ENCODE data around the gene TSPAN7.

The TSPAN7 gene

DNA sequence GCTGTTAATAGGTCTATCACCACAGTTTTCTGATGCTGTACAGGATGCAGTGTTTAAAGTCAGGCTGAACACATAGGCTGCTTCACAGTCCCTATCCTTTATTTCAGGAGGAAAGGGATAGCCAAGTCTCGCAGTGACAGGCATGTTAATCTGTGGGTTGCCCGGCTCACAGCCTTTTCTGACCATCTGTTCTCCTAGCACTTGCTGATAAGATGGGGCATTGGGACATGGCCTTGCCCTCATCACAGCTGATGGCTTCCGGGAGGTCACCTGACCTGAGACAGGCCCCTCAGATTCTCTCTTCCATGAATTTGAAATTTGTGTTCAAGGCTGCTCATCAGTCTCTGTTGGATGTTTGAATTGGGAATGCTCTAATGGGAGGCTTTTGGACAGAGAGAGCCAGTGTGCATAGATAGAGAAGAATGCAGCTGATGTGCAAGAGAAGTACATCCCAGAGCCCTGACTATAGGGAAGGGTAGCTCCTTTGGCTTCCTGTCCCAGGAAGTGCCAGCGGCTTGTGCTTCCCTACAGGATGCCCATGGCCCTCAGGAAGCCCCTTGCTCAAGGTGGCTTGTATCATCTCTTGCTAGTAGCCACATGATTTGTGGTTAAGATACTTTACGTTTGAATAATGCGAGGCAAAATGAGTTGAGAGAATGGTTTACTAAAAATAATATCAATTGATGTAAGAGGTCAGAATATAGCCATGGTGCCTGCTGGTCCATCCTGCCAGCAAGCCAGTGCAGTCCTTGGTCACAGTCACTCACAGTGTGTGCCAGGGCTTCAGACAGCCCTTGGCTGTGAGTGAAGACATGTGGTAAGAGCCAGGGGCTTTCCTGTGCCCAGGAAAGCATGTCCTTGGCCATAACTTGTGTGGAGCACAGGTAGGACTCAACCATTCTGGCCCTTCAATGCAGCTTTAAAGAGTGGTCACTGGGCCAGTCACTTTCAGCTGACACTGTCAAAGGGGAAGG lies 88.6 kb downstream of the TSPAN7 start:
- DNase-seq = no peak

DNA sequence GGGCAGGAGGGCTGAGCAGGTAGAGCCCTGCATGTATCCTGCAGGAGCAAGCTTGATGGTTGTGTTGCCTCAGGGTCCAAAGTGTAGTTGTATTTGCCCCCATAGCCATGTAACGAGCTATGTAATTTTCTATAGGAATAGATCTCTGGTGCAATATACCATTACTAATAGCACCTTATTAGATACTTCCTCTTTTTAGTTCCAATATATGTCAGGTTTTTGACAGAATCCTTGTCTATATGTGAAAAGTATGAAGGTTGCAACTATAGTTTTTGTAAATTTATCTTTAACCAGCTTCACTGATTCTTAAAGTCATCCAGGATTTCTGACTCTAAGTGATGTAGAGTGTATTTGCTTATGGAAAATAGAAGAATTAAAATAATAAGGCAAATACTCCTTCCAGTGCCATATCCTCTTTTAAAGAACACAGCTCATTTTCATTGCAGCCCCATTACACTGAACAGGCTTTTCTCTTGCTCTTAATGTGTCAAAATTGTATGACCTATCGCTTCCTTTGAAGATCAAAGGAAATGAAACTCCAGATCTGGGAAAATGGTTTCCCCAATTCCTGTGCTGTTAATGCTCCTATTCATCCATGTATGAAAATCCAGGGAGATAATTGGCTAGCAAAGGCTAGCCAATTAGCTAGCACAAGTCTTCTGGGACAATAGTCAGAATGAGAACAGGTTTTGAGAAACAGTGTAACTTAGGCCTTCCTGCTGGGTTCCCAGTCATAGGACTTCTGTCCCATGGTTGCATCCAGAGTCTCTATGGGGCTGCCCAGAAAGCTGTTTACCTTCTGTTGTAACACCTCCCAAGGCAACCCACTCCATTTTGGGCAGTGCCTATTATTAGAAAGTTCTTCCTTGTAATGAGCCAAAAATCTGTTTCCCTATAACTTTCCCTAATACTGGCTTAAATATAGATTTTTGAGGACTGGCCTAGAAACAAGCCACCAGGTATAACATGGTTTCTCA lies 90.6 kb downstream of the TSPAN7 start:
- no peak for DNase-seq

DNA sequence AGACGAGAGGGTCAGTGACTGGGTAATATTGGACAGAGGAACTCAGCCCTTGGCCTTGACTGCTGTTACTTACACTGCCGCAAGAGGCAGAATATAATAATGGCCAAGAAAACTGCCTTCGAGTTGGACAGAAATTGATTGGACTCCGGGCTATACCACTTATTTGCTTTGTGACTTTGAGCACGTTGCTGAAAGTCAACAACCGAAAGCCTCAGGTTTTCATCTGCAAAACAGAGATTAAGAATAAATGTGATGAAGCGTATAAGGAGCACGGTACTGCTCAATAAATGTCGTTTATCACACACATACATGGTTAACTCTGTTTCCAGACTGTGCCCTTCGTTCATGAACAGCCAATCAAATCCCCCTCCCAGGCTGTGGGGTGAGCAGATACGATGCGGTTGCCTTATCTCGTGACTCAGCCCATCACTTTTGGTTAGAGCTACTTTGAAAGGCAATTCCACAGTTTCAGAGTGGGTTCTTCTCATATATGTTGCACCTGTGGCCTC lies 91.6 kb downstream of the TSPAN7 start:
- no peak for DNase-seq

DNA sequence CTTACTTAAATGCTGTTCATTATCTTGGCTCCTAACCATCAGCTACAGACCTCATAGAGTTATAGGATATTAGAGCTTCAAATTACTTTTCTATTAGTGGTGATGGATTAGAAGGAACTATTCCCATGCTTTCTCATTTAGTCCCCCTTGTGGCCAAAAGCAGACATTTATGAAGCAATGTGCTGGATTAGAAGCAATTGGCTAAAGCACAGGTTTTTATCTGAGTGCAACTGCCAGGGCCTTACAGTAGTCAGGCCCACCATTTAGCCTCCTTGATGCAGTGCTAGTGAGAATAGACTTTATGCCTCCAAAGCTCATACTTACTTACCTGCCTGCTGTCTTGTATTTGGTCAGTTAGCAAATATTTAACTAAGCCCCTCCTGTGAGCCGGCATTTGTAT lies 93.0 kb downstream of the TSPAN7 start:
- DNase-seq = no peak

DNA sequence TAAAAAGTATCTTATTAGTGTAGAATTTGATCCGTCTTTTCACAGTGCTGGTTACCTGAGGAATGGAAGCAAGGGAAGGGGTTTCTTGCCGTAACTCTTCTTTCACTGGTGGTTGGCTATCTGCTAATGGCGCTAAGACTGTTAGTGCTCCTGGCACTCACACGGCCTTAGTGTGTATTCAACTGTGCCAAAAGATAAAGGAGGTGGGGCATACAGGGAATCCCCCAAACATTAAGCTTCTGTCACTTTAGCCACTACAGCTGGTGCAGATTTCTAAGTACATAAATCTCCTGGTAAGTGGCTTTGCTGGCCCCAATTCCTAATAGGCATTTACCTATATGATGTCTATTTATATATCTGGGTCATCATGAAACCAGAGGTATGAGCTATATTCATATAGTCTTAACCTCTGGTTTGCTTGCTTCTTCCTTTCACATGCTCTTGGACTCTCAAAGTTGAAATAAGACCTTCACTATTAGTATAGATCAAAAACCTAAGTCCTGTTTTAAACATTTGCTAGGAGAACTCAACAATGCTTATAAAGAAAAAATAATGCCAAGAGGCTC lies 95.1 kb downstream of the TSPAN7 start:
- DNase-seq = no peak

DNA sequence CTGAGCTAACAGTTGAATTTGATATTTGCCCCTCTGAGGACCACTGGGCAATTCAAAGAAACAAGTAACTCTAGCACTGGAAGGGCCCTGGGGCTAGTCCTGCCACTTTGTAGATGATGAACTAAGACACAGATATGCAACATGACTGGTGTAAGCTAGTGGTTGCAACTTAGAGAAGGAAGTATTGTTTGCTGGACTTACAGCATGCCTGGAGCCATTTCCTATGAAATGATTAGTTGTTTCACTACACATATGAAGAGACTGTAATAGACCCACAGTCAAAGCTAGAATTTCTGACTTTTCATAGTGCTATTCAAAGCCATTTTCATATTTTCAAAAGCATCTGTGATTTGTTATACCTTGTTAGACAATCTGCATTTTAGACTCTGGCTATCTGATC lies 96.2 kb downstream of the TSPAN7 start:
- DNase-seq = no peak

DNA sequence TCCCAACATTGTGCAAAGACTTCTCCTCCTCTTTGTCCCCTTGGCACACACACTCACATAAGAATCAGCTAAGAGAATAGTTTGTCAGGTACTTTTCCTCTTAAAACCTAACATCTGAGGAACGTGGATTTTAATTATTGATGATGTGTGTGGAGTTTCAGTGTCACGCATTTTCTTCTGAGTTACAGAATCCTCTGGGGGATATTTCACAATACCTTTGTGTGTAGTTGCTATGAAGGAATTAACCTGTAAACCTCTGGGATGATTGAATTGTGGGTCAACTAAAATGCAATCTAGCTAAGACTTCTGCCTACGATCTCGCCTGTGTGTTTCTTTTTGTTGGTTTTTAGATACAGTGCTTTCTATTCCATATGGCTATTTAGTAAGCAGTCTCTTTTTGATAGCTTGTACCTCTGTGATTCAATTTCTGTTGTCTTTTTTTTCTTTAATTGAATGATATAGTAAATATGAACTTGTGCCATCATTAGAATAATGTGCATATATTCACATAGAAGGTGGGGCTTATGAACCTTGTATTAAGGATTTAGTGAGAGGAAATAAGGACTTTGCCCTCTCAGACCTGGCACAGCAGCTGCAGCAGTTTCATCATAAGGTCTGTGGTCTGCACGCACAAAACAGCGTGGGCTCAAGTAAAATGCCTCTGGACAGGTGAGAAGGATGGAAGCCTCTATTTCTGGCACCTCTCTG lies 99.2 kb downstream of the TSPAN7 start:
- DNase-seq = no peak

DNA sequence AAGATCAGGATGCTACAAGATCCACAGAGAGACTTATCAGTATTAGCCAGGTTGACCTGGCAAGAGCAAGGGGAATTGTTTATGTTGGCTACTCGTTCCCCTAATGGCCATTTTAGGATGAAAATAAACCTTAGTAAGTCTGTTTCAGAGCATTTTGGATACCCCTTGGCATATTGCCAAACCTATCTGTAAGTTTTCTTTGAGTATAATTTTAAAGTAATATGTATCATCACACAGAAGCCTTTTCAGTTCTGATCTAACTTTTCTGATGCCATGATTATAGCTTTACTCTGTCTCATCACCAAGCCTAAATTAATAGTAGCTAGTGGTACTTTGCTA lies 99.7 kb downstream of the TSPAN7 start:
- DNase-seq = no peak

DNA sequence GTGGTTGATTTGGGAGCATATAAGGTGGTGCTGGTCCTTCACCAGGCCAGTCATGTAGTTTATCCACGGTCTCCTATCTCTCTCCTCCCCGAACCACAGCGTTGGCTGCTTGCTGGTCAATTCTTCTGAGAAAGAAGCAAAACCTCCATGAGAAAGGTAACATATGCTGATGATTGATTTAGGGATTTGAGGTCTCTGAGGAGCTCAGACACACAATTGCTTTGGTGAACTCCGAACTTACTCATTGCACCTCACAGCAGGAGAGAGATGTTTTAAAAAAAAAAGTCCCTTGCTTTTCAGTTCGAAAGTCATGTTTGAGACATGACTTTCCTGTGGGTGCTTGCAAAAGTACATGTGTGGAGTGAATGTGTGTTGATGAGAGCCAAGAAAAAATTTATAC lies 100.2 kb downstream of the TSPAN7 start:
- DNase-seq = no peak

DNA sequence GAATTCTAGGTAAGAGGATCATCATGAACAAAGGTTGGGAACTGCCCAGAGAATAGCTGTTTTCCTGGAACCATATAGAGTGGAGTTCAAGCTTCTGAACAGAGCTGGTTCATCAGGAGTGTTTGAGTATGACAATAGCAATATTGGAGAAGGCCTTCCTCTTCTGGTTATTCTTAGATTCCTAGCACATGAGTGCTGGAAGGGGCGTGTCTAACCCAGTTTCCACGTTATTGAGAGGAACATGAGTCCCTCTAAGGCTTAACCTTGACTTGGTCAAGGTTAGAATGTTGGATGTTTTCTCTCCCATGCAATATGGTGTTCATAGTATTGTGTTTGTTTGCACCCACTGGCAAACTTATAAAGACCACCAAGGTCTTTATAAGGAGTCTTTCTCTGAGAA lies 101.3 kb downstream of the TSPAN7 start:
- DNase-seq = no peak

DNA sequence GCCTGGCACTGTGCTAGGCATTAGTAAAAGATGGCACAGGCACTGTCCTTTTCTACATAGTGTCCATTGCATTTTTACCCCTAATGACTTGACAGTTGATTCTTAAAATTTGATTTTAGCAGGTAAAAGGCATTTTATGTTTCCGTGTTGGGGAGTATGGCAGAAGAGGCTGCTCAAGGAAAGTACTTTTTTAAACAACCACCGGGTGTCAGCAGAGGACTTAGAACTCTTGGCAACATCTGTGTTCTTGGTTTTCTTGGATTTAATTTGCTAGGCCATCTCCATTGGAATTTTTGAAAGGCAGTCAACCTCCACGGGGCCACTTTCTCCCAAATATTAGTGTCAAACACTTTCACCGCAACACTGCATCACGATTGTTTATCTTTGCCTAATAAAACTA lies 102.9 kb downstream of the TSPAN7 start:
- DNase-seq = no peak

DNA sequence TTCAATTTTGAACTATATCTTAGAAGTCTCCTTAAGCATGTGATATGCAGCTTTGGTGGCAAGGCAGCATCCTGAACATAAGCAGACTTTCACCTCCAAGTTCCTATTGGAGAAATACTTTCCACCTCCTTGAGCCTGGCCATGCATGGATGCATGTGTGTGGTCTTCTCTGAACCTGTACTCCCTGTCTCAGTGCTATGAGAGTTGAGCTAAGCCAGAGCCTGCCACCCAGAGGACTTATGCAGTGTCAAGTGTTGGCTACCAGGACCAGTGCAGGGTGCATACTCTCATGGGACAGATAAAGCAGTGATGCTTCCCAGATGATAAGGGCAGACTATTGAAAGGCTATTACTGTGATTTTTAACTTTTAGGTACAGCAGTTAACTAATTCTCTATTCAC lies 105.6 kb downstream of the TSPAN7 start:
- no peak for DNase-seq

DNA sequence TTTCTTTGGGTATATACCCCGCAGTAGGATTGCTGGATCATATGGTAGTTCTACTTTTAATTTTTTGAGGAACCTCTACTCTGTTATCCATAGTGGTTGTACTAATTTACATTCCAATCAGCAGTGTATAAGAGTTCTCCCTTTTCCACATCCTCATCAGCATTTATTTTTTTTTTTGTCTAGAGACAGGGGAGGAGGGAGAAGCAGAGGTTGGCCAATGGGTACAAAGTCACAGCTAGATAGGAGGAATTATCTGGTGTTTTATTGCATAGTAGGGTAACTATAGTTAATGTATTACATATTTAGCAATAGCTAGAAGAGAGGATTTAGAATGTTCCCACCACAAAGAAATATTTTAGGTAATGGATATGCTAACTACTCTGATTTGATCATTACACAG lies 107.4 kb downstream of the TSPAN7 start:
- DNase-seq = no peak

DNA sequence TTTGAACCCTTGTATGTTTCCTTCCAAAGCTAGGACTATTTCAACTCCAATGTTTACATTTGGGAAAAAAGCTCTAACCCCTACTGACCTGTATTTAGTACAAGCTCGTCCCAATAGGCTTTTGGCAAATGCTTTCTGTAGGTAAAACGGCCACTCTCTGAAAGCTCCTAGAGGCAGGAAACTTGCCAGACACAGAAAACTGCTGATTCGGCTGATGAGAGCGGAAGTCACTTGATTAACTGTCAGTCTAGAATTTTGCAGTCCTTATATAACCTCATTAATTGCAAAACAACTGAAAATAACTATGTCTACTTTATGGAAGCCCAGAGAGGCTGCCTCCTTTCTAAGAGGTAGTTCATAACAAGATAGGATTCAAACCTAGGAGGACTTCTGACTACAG lies 108.1 kb downstream of the TSPAN7 start:
- no peak for DNase-seq

DNA sequence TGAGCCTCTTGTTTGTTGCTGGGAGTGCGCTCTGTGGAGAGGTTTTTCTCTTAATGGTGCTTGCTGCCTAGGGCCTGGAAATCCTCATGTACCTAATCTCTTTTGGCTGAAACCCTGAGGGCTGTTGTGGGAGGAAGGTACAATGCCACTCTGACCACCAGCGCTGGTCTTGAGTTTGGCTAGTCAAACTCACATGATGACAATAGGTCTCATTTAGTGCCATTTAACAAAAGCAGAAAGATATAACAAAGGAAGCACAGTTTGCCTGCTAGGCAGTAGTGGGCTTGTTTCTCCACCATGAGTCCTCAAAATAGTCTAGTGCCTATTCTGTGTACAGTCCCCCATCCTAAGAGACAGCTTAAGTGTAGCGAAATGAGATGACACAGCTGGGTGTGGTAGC lies 111.3 kb downstream of the TSPAN7 start:
- DNase-seq = no peak

DNA sequence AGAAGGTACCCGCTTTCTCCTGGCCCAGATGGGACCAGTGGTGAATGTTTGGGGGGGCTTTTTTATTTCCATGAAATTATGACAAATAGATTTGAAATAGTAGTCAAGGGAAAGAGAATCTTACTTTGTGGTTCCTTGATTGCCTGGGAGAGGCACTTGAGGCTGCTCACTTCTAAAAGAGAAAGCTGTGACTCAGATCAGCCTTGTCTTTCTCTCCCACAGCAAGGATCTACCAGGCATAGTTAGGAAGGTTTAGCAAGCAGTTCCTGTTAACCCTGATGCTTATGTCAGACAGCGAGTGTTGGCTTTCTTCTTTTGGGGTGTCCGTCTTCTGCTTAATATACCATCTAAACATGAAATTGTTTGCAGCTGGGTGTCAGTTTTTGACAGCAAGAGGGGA lies 114.5 kb downstream of the TSPAN7 start:
- no peak for DNase-seq

DNA sequence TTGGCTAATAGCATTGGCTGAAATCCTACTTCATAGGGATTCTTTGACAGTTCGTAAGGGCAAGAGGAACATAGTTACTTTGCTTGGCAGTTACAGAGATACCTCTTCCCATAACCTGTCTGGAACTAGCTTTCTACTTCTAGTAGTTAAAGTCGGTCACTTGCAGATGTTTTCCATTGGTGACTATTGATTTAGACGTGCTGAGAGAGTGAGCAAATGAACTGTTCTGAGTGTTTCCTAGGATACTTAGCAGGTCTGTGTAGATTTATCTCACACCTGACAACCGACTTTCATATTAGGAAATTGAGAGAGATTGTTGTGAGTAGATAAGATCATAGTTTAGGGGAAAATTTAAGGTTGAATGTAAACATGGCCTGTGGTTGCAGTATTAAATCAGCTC lies 116.8 kb downstream of the TSPAN7 start:
- DNase-seq = no peak

DNA sequence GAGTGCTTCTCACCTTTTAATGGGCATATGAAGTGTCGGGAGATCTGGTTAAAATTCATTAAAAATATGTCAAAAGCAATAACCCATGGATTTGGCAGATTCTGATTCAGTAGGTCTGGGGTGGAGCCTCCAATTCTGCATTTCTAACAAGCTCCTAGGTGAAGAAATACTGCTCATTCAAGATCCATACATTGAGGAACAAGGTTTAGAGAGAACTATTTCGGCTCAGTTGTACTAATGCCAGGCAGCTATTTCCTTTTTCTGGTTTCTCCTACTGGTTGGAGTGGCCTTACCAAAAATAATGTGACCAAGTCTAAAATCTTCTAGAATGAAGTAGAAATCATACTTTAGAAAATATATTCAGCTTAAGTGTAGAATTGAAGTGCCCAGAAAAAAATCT lies 117.5 kb downstream of the TSPAN7 start:
- DNase-seq = no peak

DNA sequence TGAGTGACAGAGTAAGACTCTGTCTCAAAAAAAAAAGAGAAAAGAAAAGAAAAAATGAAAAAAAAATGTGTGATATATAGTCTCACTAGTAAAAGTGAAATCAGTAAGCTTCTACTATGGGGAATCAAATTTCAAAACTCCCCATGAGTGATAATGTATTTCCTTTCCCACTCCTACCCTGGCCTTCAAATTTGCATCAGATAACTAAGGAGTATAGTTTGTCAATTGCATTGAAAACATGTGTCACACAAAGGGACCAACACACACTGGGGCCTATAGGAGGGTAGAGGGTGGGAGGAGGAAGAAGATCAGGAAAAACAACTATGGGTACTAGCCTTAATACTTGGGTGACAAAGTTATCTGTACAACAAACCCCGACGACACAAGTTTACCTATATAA lies 118.4 kb downstream of the TSPAN7 start:
- DNase-seq = no peak

DNA sequence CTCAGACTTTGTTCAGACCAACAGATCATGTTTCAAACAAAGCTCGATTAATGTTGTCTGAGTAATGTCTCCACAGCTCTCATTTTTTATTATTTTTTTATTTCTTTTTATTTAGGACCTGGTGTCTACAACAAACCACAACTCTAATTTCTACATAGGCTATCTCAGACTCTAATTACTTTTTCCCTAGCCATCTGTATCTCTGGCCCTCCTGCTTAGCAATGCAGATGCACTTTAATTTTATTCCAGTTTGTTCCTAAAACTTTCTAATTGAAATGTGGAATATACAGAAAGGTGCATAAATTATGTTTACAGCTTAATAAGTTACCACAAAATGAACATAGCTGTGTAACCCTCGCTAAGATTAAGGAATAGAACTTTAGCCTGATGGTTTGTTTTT lies 120.8 kb downstream of the TSPAN7 start:
- no peak for DNase-seq

DNA sequence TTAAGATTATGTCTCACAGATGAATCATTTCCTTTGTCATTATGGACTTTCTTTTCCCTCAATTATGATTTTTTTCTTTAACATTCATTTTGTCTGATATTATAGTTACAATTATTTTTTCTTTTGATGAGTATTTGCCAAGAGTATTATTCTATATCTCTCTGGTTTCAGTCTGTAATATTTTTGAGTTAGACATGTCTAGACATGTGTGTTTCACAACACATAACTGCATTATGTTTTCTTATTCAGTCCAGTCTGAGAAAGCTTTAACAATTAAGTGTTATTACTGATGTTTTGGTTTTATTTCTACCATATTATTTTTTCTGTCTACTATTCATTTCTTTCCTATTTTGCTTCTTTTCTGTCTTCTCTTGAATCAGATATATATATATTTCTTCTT lies 131.6 kb downstream of the TSPAN7 start:
- DNase-seq = no peak

DNA sequence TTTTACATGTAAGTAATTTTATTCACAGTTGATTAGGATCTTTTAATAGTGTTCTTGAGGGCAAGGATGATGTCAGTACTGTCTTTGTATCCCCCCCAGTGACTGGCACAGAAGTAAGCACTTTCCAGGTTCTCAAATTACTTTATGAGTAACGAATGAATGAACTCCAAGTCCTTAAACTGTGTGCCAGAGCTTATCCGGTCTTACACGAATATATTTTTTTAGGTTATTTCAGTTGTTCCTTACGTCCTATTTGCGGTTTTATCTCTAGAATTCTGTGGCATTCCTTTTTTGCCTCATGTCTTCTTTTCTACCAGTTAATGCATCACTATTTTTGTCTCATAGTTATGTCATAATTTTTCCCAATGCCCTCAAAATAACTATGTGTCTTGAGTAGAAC lies 133.1 kb downstream of the TSPAN7 start:
- DNase-seq = no peak

DNA sequence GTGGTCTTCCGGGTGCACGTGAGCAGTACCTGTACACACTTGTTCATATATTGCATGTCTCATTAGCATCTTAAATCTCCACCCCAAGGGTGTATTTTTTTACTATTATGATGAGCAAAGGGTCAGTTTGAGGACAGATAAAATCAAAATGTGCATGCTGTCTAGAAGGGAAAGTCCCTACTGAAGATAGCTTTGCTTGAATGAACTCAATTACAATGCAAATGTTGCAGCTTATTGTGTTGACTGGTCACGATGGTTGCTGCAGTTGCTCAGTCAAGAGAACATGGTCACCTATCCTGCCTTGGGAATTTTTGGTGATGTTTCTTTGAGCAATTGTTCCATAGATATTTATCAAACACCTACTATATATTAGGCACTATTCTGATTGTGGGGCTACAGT lies 136.1 kb downstream of the TSPAN7 start:
- no peak for DNase-seq

Data from activated CD4-positive, alpha-beta T cell treated with anti-CD3 and anti-CD28 coated beads for 1 hour (primary cell).